ENCODE data around the gene AK5.

Gene AK5

DNA sequence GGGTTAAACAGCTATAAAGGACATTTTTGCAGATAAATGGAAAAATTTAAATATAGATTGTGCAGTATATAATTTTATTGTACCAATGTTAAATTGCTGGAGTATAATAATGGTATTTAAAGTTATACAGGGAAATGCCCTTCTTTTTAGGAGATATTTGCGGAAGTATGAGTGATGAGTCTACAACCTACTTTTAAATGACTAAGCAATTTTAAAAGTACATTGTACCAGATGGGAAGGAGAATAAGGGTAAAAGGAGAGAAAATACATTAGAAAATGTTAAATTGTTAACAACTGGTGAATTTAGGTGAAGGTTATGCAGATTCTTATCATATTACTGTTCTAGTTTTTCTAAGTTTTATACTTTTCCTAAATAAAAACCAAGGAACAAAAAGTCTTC lies 308.8 kb downstream of the AK5 start:
- in situ Hi-C loops (cut with HindIII; ENCODE audit: low sequenced_read_pairs), result no loop called here
- TF ChIP-seq, protein P1, sequence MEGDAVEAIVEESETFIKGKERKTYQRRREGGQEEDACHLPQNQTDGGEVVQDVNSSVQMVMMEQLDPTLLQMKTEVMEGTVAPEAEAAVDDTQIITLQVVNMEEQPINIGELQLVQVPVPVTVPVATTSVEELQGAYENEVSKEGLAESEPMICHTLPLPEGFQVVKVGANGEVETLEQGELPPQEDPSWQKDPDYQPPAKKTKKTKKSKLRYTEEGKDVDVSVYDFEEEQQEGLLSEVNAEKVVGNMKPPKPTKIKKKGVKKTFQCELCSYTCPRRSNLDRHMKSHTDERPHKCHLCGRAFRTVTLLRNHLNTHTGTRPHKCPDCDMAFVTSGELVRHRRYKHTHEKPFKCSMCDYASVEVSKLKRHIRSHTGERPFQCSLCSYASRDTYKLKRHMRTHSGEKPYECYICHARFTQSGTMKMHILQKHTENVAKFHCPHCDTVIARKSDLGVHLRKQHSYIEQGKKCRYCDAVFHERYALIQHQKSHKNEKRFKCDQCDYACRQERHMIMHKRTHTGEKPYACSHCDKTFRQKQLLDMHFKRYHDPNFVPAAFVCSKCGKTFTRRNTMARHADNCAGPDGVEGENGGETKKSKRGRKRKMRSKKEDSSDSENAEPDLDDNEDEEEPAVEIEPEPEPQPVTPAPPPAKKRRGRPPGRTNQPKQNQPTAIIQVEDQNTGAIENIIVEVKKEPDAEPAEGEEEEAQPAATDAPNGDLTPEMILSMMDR (IDR thresholded peaks at IDR 0.05; ENCODE audit: low read depth, low read length, missing control alignments), result no peak
- no peak overlapping the region for H3K4me3 ChIP-seq (ENCODE audit: low read depth, low read length)
- DNase-seq (ENCODE audit: low read depth), result no peak

DNA sequence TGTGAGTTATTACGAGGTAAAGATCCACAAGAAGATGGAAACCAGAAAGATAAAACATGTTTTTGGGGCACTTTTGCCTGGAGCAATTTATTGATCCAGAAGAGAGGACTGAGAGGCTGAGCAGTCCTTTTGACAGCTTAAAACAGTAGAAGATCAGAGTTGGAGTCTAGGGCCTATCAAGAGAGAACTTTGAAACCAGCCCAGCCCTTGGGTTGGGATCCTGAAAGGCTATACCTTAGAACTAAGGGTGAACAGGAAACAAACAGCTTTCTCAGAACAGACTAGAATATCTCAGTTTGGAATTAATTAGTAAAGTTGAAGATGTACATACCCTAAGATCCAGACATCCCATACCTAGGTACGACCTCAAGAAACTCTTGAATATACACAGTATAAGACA lies 311.1 kb downstream of the AK5 start:
- TF ChIP-seq, protein P1 (IDR thresholded peaks at IDR 0.05; ENCODE audit: low read depth, low read length, missing control alignments), result no peak
- DNase-seq (ENCODE audit: low read depth), result no peak
- no peak overlapping the region for H3K4me3 ChIP-seq (ENCODE audit: low read depth, low read length)
- in situ Hi-C loops (cut with HindIII; ENCODE audit: low sequenced_read_pairs), result no loop called here

- TF ChIP-seq, protein P1 (IDR thresholded peaks at IDR 0.05; ENCODE audit: low read depth, low read length, missing control alignments), result no peak
- no peak for DNase-seq (ENCODE audit: low read depth)
- in situ Hi-C loops (cut with HindIII; ENCODE audit: low sequenced_read_pairs), result no loop called here
- no peak overlapping the region for H3K4me3 ChIP-seq (ENCODE audit: low read depth, low read length)
Measured at GRCh38 chr1:77594366-77595112, 312.7 kb downstream of the AK5 start.

DNA sequence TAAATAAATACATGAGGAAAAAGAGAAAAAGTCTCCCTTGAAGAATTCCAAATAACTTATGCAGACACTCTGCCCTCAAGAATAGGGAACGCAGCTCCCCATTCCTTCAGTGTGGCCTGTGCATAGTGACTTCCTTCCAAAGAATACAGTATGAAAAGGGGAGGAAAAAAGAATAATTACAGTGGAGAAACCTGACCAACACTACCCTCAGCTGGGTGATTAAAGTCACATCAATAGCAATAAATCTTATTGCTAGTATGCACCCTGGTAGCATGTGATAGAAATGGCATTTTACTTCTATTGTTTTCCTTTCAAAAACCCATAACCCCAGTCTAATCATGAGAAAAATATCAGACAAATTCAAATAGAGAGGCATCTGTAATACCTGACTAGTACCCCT lies 315.5 kb downstream of the AK5 start:
- no peak overlapping the region for H3K4me3 ChIP-seq (ENCODE audit: low read depth, low read length)
- no peak for DNase-seq (ENCODE audit: low read depth)
- TF ChIP-seq, protein P1 (IDR thresholded peaks at IDR 0.05; ENCODE audit: low read depth, low read length, missing control alignments), result no peak
- in situ Hi-C loops (cut with HindIII; ENCODE audit: low sequenced_read_pairs), result no loop called here

DNA sequence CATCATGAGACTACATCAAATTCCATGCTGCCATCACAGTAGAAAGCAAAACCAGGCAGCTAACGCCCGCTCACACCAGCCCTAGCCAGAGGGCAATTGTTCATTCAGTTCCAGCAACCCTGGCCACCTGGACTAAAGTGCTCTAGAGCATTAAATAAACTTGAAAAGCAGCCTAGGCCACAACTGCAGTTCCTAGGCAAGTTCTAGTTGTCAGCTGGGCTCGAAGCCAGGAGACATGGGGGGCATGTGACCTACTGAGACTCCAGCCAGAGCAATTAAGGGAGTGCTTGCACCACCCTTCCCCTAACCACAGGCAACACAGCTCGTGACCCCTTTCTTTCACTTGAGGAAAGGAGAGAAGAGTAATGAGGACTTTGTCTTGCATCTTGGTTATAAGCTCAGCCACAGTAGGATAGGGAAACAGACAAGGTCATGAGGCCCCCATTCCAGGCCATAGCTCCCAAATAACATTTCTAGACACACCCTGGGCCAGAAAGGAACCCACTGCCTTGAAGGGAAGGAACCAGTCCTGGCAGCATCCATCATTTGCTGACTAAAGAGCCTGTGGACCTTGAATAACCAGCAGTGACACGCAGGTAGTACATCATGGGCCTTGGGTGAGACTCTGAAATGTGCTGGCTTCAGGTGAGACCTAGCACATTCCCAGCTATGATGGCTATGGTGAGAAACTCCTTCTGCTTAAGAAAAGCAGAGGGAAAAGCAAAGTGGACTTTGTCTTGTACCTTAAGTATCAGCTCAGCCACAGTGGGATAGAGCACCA lies 323.6 kb downstream of the AK5 start:
- TF ChIP-seq, protein P1 (IDR thresholded peaks at IDR 0.05; ENCODE audit: low read depth, low read length, missing control alignments), result no peak
- DNase-seq (ENCODE audit: low read depth), result peak; percentile 50
- in situ Hi-C loops (cut with HindIII; ENCODE audit: low sequenced_read_pairs), result no loop called here
- H3K4me3 ChIP-seq (ENCODE audit: low read depth, low read length), result no peak overlapping the region

DNA sequence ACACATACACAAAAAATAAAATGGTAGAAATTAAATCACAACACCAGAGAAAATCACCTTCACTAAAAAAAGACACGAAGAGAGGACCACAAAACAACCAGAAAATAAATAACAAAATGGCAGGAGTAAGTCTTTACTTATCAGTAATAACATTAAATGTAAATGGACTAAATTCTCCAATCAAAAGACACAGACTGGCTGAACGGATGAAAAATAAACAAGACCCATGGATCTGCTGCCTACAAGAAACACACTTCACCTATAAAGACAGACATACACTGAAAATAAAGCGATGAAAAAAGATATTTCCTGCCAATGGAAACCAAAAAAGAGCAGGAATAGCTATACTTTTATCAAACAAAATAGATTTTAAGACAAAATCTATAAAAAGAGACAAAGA lies 327.1 kb downstream of the AK5 start:
- DNase-seq (ENCODE audit: low read depth), result no peak
- TF ChIP-seq, protein P1 (IDR thresholded peaks at IDR 0.05; ENCODE audit: low read depth, low read length, missing control alignments), result no peak
- no peak overlapping the region for H3K4me3 ChIP-seq (ENCODE audit: low read depth, low read length)
- in situ Hi-C loops (cut with HindIII; ENCODE audit: low sequenced_read_pairs), result no loop called here
